Keratinocyte (primary cell): ENCODE measurements around the gene UGT2B7. TPM values are rescaled to one million over a fixed set of nuclear protein-coding genes. Genes with fewer than 3 reads are reported as not detected.

Experiments
- DNase-seq: peaks from one replicate; pipeline ENCODE4 v3.0.0-alpha.2; 2011; ENCODE audit warnings: low read depth, missing footprints, low spot score
- FAIRE-seq: peaks from 2 replicates; lab custom pipeline; 2011; peaks lifted over from hg19 to GRCh38; lab: Jason Lieb, UNC
- H2AFZ ChIP-seq: 2 replicates; pipeline ENCODE4 v1.6.0; 2012; ENCODE audit warnings: low read length, control low read depth, inconsistent platforms; ENCODE audit not compliant: control insufficient read depth
- H3K27ac ChIP-seq: 2 replicates; pipeline ENCODE4 v1.5.1; 2011; ENCODE audit warnings: low read length; ENCODE audit not compliant: control insufficient read depth, insufficient read depth
- H3K27me3 ChIP-seq: 3 replicates; pipeline ENCODE4 v1.6.0; 2011; ENCODE audit warnings: low read length; ENCODE audit not compliant: control insufficient read depth, insufficient read depth; ENCODE audit errors: extremely low read depth
- H3K36me3 ChIP-seq, 2 experiments: 2 replicates in 1 of 2; 3 replicates in 1 of 2; pipeline ENCODE4 v1.5.1; 2011; ENCODE audit warnings: low read length in 2 of 2, mild to moderate bottlenecking in 1 of 2; ENCODE audit not compliant: control insufficient read depth in 2 of 2, insufficient read depth in 2 of 2; ENCODE audit errors: extremely low read depth in 1 of 2
- H3K4me1 ChIP-seq: 3 replicates; pipeline ENCODE4 v1.5.1; 2011; ENCODE audit warnings: low read length; ENCODE audit not compliant: control insufficient read depth, insufficient read depth; ENCODE audit errors: extremely low read depth
- H3K4me2 ChIP-seq: 3 replicates; pipeline ENCODE4 v1.6.0; 2011; ENCODE audit warnings: low read depth, low read length; ENCODE audit not compliant: control insufficient read depth, insufficient read depth; ENCODE audit errors: extremely low read depth
- H3K4me3 ChIP-seq, 3 experiments: fragments of 200-600 bp in 1 of 3; sonication (generic) in 1 of 3; 2 replicates in 2 of 3; 3 replicates in 1 of 3; pipeline ENCODE4 v1.5.1; 2011 to 2016; ENCODE audit warnings: low read length in 3 of 3, mild to moderate bottlenecking in 3 of 3, control low read depth in 2 of 3, inconsistent platforms in 1 of 3, low read depth in 1 of 3, mixed read lengths in 1 of 3, mixed run types in 1 of 3, moderate library complexity in 1 of 3; ENCODE audit not compliant: control insufficient read depth in 2 of 3, insufficient read depth in 2 of 3; ENCODE audit errors: extremely low read depth in 1 of 3
- H3K79me2 ChIP-seq: 2 replicates; pipeline ENCODE4 v1.6.0; 2012; ENCODE audit warnings: low read length; ENCODE audit not compliant: control insufficient read depth, insufficient read depth
- H3K9ac ChIP-seq: 3 replicates; pipeline ENCODE4 v1.6.0; 2011; ENCODE audit warnings: low read length; ENCODE audit not compliant: control insufficient read depth, insufficient read depth; ENCODE audit errors: extremely low read depth
- H3K9me1 ChIP-seq: 3 replicates; pipeline ENCODE4 v1.6.0; 2011; ENCODE audit warnings: low read length; ENCODE audit not compliant: control insufficient read depth, insufficient read depth; ENCODE audit errors: extremely low read depth
- H3K9me3 ChIP-seq: 2 replicates; pipeline ENCODE4 v1.5.1; 2012; ENCODE audit warnings: low read depth, low read length; ENCODE audit not compliant: control insufficient read depth
- H4K20me1 ChIP-seq: 3 replicates; pipeline ENCODE4 v1.6.0; 2011; ENCODE audit warnings: low read length; ENCODE audit not compliant: control insufficient read depth, insufficient read depth; ENCODE audit errors: extremely low read depth
- CTCF ChIP-seq, 3 experiments: IDR thresholded peaks in 1 of 3; conservative IDR thresholded peaks in 1 of 3; optimal IDR thresholded peaks in 1 of 3; 2 replicates in 2 of 3; 3 replicates in 1 of 3; pipeline versions ENCODE3 to v1.5.1; 2011; ENCODE audit warnings: low read length in 3 of 3, mild to moderate bottlenecking in 3 of 3, moderate library complexity in 2 of 3, control low read depth in 1 of 3, inconsistent platforms in 1 of 3; ENCODE audit not compliant: insufficient read depth in 2 of 3; ENCODE audit errors: extremely low read depth in 1 of 3
- EZH2 ChIP-seq: IDR thresholded peaks from one replicate; pipeline ENCODE4 v1.6.1; 2012; ENCODE audit warnings: inconsistent platforms, mild to moderate bottlenecking, low read length, moderate library complexity
- dilution Hi-C: fragments of 300-500 bp; cut with MboI; formaldehyde crosslinking; loops from one replicate; pipeline ENCODE4 v1.7.0; 2020; ENCODE audit warnings: low sequenced_read_pairs; ENCODE audit not compliant: extremely low pct_ligation_motif_present
- polyA plus RNA-seq, 5 experiments: library from polyadenylated mRNA; depleted of rRNA in 3 of 5; stranded (reverse) in 3 of 5; stranded (forward) in 1 of 5; unstranded in 1 of 5; fragments of >200 nt; gene quantifications; 1 replicate in 1 of 5; 2 replicates in 3 of 5; 3 replicates in 1 of 5; pipeline versions ENCODE4 v1.2.1 to v1.2.3, GENCODE V29; 2011 to 2012; ENCODE audit warnings: missing spikeins in 2 of 5, low read depth in 1 of 5, low replicate concordance in 1 of 5

Gene UGT2B7
- polyA plus RNA-seq, 1 donor (not counting 4 experiments of a cell fraction or from before 2014, with no cell fraction given) = 0.05 TPM

GRCh38 chr4:69122476-69122875, 26.2 kb downstream of the UGT2B7 start:
- H3K79me2 ChIP-seq = no peaks in the 10 kb centered on the region
- no peak overlapping the region for H3K27ac ChIP-seq
- DNase-seq = no peak
- no peak for TF ChIP-seq CTCF (optimal IDR thresholded peaks at IDR 0.05 in 1 of 3, IDR thresholded peaks at IDR 0.05 in 1 of 3, conservative IDR thresholded peaks at IDR 0.05 in 1 of 3; ENCODE audit: extremely low read depth in 1 of 3, insufficient read depth in 2 of 3, low read length in 3 of 3)
- TF ChIP-seq EZH2 = no peak
- no peak for FAIRE-seq
- no peak overlapping the region for H3K4me3 ChIP-seq
- no peaks in the 10 kb centered on the region for H4K20me1 ChIP-seq
- dilution Hi-C loops = no loop called here
- peaks cover 8% of the 10 kb centered on the region for H3K4me1 ChIP-seq
- H3K27me3 ChIP-seq = no peaks in the 10 kb centered on the region
- H2AFZ ChIP-seq = no peak overlapping the region
- no peaks in the 10 kb centered on the region for H3K9me3 ChIP-seq
- no peaks in the 10 kb centered on the region for H3K36me3 ChIP-seq
- no peaks in the 10 kb centered on the region for H3K9me1 ChIP-seq
- no peak overlapping the region for H3K9ac ChIP-seq
- no peak overlapping the region for H3K4me2 ChIP-seq

GRCh38 chr4:69124941-69125340, 28.7 kb downstream of the UGT2B7 start:
- Histone ChIP-seq H3K4me2 (peak overlapping the region; percentile 56), H3K9me1 (no peaks in the 10 kb centered on the region), H4K20me1 (no peaks in the 10 kb centered on the region), H3K27ac (peak overlapping the region; percentile 36), H3K9ac (no peak overlapping the region), H3K27me3 (no peaks in the 10 kb centered on the region), H3K79me2 (no peaks in the 10 kb centered on the region), H3K4me1 (peaks cover 8% of the 10 kb centered on the region), H3K9me3 (no peaks in the 10 kb centered on the region), H3K4me3 (no peak overlapping the region), H3K36me3 (no peaks in the 10 kb centered on the region), H2AFZ (peak overlapping the region; percentile 82)
- DNase-seq (no peak), FAIRE-seq (no peak)
- TF ChIP-seq CTCF (optimal IDR thresholded peaks at IDR 0.05 in 1 of 3, IDR thresholded peaks at IDR 0.05 in 1 of 3, conservative IDR thresholded peaks at IDR 0.05 in 1 of 3; ENCODE audit: extremely low read depth in 1 of 3, insufficient read depth in 2 of 3, low read length in 3 of 3) (no peak), EZH2 (no peak)
- dilution Hi-C loops = no loop called here
